ENCODE measurements around the gene EYA4. TPM values are rescaled to one million over a fixed set of nuclear protein-coding genes. Genes with fewer than 3 reads are reported as not detected.

Gene EYA4
- total RNA-seq, 1 experiment from 2014 or later, result 0.24 TPM

- POLR2A ChIA-PET, result no interaction called here
- H3K9me3 Mint-ChIP-seq, result 0 out of 2 replicates have a peak, but pooled peaks cover 3% of the 10 kb centered on the region
- DNase-seq (ENCODE audit: low spot score) (no peak), ATAC-seq (no peak)
- H3K4me1 Mint-ChIP-seq, result no peaks in the 10 kb centered on the region
- no peak overlapping the region for H3K4me3 Mint-ChIP-seq
- H3K36me3 Mint-ChIP-seq, result no peaks in the 10 kb centered on the region
- no peak for TF ChIP-seq RORB (CRISPR knock-in tag; IDR thresholded peaks at IDR 0.05)
- TF ChIP-seq CTCF (IDR thresholded peaks at IDR 0.05), result no peak
- H3K27me3 Mint-ChIP-seq (ENCODE audit: low read depth), result no peaks in the 10 kb centered on the region
- CTCF ChIA-PET, result no interaction called here
- no peak overlapping the region for H3K27ac Mint-ChIP-seq
Observed at GRCh38 chr6:133290930-133291329, 49.8 kb downstream of the EYA4 start.

GRCh38 chr6:133291671-133292070, 50.5 kb downstream of the EYA4 start:
- CTCF ChIA-PET, result no interaction called here
- H3K36me3 Mint-ChIP-seq, result no peaks in the 10 kb centered on the region
- no peaks in the 10 kb centered on the region for H3K4me1 Mint-ChIP-seq
- H3K27me3 Mint-ChIP-seq (ENCODE audit: low read depth), result no peaks in the 10 kb centered on the region
- 0 out of 2 replicates have a peak, but pooled peaks cover 3% of the 10 kb centered on the region for H3K9me3 Mint-ChIP-seq
- no peak overlapping the region for H3K4me3 Mint-ChIP-seq
- DNase-seq (ENCODE audit: low spot score), result no peak
- no peak for ATAC-seq
- POLR2A ChIA-PET, result no interaction called here
- TF ChIP-seq CREB1 (CRISPR knock-in tag; IDR thresholded peaks at IDR 0.05) (no peak), ELF4 (CRISPR knock-in tag; IDR thresholded peaks at IDR 0.05; ENCODE audit: low read depth) (no peak), CREM (CRISPR knock-in tag; IDR thresholded peaks at IDR 0.05) (no peak), HMGXB4 (CRISPR knock-in tag; IDR thresholded peaks at IDR 0.05) (no peak), ZNF532 (CRISPR knock-in tag; IDR thresholded peaks at IDR 0.05; ENCODE audit: borderline replicate concordance) (no peak)
- no peak overlapping the region for H3K27ac Mint-ChIP-seq

- DNase-seq (ENCODE audit: low spot score), result no peak
- Mint-ChIP-seq H3K4me3 (no peak overlapping the region), H3K36me3 (no peaks in the 10 kb centered on the region), H3K4me1 (peaks cover 4% of the 10 kb centered on the region), H3K27ac (no peak overlapping the region), H3K9me3 (no peaks in the 10 kb centered on the region), H3K27me3 (ENCODE audit: low read depth) (no peaks in the 10 kb centered on the region; the same call in 1 of the 2 replicates)
- ChIA-PET CTCF (no interaction called here), POLR2A (no interaction called here)
- TF ChIP-seq FOXJ3 (CRISPR knock-in tag; IDR thresholded peaks at IDR 0.05; ENCODE audit: borderline replicate concordance) (no peak), ELF4 (CRISPR knock-in tag; IDR thresholded peaks at IDR 0.05; ENCODE audit: low read depth) (no peak), ETV6 (CRISPR knock-in tag; IDR thresholded peaks at IDR 0.05) (no peak), FOXP4 (CRISPR knock-in tag; IDR thresholded peaks at IDR 0.05) (no peak), MXD4 (CRISPR knock-in tag; IDR thresholded peaks at IDR 0.05; ENCODE audit: borderline replicate concordance) (no peak), ZBTB21 (CRISPR knock-in tag; IDR thresholded peaks at IDR 0.05; ENCODE audit: borderline replicate concordance) (no peak), HMGA2 (CRISPR knock-in tag; IDR thresholded peaks at IDR 0.05) (no peak), ZNF232 (CRISPR knock-in tag; IDR thresholded peaks at IDR 0.05) (no peak), KAT7 (CRISPR knock-in tag; IDR thresholded peaks at IDR 0.05; ENCODE audit: borderline replicate concordance) (no peak), ZNF396 (CRISPR knock-in tag; IDR thresholded peaks at IDR 0.05; ENCODE audit: borderline replicate concordance) (no peak)
- ATAC-seq, result no peak
Observed at GRCh38 chr6:133297657-133298056, 56.5 kb downstream of the EYA4 start.
